CD4-positive, CD25-positive, alpha-beta regulatory T cell (primary cell): ENCODE results near the gene MRPL48. TPM values are rescaled to one million over a fixed set of nuclear protein-coding genes. Genes with fewer than 3 reads are reported as not detected.
A peak's percentile ranks its signal among the peaks of the same experiment; 100 is the strongest.
"Not testable (repeated sequence)": the region's sequence is repeated elsewhere in the genome, so short reads cannot be mapped to it uniquely, and the experiment has no call there.

Experiments used
- ATAC-seq, 2 donors: fragments of 150-1000 bp; cut with Tn5 transposase; one replicate each; pipeline ENCODE4 v1.10.0; 2021; ENCODE audit warnings: low read depth in 2 of 2, moderate number of reproducible peaks in 2 of 2, moderate library complexity in 1 of 2
- DNase-seq, 3 donors: peaks; one replicate each; pipeline versions ENCODE4 v3.0.0 to v3.0.0-alpha.2; 2012 to 2022; ENCODE audit warnings: mixed read lengths in 1 of 3
- H3K27ac ChIP-seq: one replicate; pipeline ENCODE4 v1.7.0; 2013; ENCODE audit warnings: mild to moderate bottlenecking, low read length; ENCODE audit not compliant: insufficient read depth, poor library complexity, severe bottlenecking
- H3K27me3 ChIP-seq: one replicate; pipeline ENCODE4 v1.7.0; 2013; ENCODE audit warnings: low read length; ENCODE audit not compliant: control insufficient read depth, insufficient read depth
- H3K36me3 ChIP-seq: one replicate; pipeline ENCODE4 v1.7.0; 2013; ENCODE audit warnings: mild to moderate bottlenecking, low read length, moderate library complexity; ENCODE audit not compliant: control insufficient read depth, insufficient read depth
- H3K4me1 ChIP-seq: 2 replicates; pipeline ENCODE4 v1.7.0; 2013; ENCODE audit warnings: mild to moderate bottlenecking, low read length; ENCODE audit not compliant: insufficient read depth, control insufficient read depth, poor library complexity, severe bottlenecking
- H3K4me3 ChIP-seq: one replicate; pipeline ENCODE4 v1.7.0; 2013; ENCODE audit warnings: low read depth, mild to moderate bottlenecking, low read length, moderate library complexity
- H3K9me3 ChIP-seq, 2 experiments: 1 replicate in 1 of 2; 2 replicates in 1 of 2; pipeline ENCODE4 v1.7.0; 2013; ENCODE audit warnings: low read length in 2 of 2, mild to moderate bottlenecking in 1 of 2, moderate library complexity in 1 of 2; ENCODE audit not compliant: control insufficient read depth in 2 of 2
- H3K27ac Mint-ChIP-seq, 3 donors: one replicate each; pipeline ENCODE4 v1.8.0; 2020 to 2022; ENCODE audit warnings: mild to moderate bottlenecking in 3 of 3, mixed read lengths in 3 of 3, moderate library complexity in 2 of 3
- H3K27me3 Mint-ChIP-seq: one replicate; pipeline ENCODE4 v1.8.0; 2022; ENCODE audit warnings: mild to moderate bottlenecking, mixed read lengths
- H3K36me3 Mint-ChIP-seq: one replicate; pipeline ENCODE4 v1.8.0; 2020; ENCODE audit warnings: mixed read lengths
- H3K4me1 Mint-ChIP-seq, 4 donors: one replicate each; pipeline ENCODE4 v1.8.0; 2020 to 2022; ENCODE audit warnings: mixed read lengths in 4 of 4, mild to moderate bottlenecking in 1 of 4
- H3K4me3 Mint-ChIP-seq, 4 donors: one replicate each; pipeline ENCODE4 v1.8.0; 2020 to 2022; ENCODE audit warnings: mild to moderate bottlenecking in 4 of 4, mixed read lengths in 4 of 4, moderate library complexity in 3 of 4
- H3K9me3 Mint-ChIP-seq, 7 donors: one replicate each; pipeline ENCODE4 v1.8.0; 2020 to 2022; ENCODE audit warnings: mixed read lengths in 7 of 7, mild to moderate bottlenecking in 3 of 7, moderate library complexity in 2 of 7
- polyA plus RNA-seq, 4 donors: library from polyadenylated mRNA; unstranded; fragments of 300-500 nt; fragmentation: Illumina TruSeq; gene quantifications; one replicate each; pipeline ENCODE4 v1.2.3, GENCODE V29; 2021
- total RNA-seq: library from RNA; stranded (reverse); gene quantifications from one replicate; pipeline ENCODE4 v1.2.3, GENCODE V29; 2022

Gene MRPL48
- total and polyA plus RNA-seq, 5 donors from 2014 or later: 25.7 to 70.8 (median 65.4) TPM

GRCh38 chr11:73779084-73779902 is 8.4 kb upstream of the MRPL48 start:
- peaks cover 13% of the 10 kb centered on the region for H3K27me3 Mint-ChIP-seq
- Histone ChIP-seq H3K9me3 (no peaks in the 10 kb centered on the region), H3K27ac (peak overlapping the region; percentile 97), H3K36me3 (no peaks in the 10 kb centered on the region), H3K4me1 (peaks cover 7% of the 10 kb centered on the region), H3K4me3 (peak overlapping the region; percentile 93), H3K27me3 (no peaks in the 10 kb centered on the region)
- peak; percentile 96 to 99 (median 97) for DNase-seq
- ATAC-seq: peak; percentile 99
- H3K27ac Mint-ChIP-seq: peak overlapping the region; percentile 97 to 100 (median 99)
- H3K4me3 Mint-ChIP-seq: peak overlapping the region; percentile 87 to 95 (median 92)
- H3K36me3 Mint-ChIP-seq: no peaks in the 10 kb centered on the region
- peaks cover 0 to 14% (median 4%) of the 10 kb centered on the region in 4 donors for H3K4me1 Mint-ChIP-seq
- no peaks in the 10 kb centered on the region for H3K9me3 Mint-ChIP-seq

DNA sequence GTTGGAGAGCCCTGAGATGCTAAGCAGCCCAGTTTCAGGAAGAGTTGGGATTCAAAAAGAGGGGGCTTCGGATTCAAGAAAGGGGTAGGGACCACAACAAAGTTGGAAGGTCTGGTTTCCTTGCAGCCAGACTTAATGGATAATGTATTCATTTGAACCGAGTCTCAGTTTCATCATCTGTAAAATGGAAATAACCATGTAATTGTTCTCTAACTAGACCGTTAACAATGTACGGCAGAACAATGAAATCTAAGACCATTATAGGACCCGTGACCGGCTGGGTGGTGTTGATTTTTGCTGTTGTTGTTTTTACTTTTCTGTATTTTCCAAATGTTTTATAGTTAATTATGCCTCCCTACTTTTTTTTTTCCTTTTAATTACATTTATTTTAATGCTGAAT is 6.4 kb upstream of the MRPL48 start:
- Mint-ChIP-seq H3K27ac (no peak overlapping the region), H3K4me3 (peak overlapping the region in 1 of 4 donors; percentile 63), H3K4me1 (peaks cover 0 to 14% (median 4%) of the 10 kb centered on the region in 4 donors), H3K9me3 (no peaks in the 10 kb centered on the region), H3K27me3 (peaks cover 5% of the 10 kb centered on the region), H3K36me3 (no peaks in the 10 kb centered on the region)
- ATAC-seq (no peak), DNase-seq (no peak)
- Histone ChIP-seq H3K27ac (no peak overlapping the region), H3K27me3 (no peaks in the 10 kb centered on the region), H3K9me3 (no peaks in the 10 kb centered on the region), H3K4me3 (no peak overlapping the region), H3K4me1 (peaks cover 7% of the 10 kb centered on the region), H3K36me3 (no peaks in the 10 kb centered on the region)

- peak overlapping the region in 2 of 4 donors; percentile 8 to 31 for H3K4me3 Mint-ChIP-seq
These were observed 4.1 kb upstream of the MRPL48 start for GRCh38 chr11:73783483-73784020.

GRCh38 chr11:73784080-73784634 is 3.5 kb upstream of the MRPL48 start:
- DNase-seq: no peak

More at GRCh38 chr11:73783483-73784020, 4.1 kb upstream of the MRPL48 start:
- Histone ChIP-seq H3K27ac (no peak overlapping the region), H3K4me3 (no peak overlapping the region), H3K9me3 (no peaks in the 10 kb centered on the region), H3K4me1 (peaks cover 18% of the 10 kb centered on the region), H3K36me3 (no peaks in the 10 kb centered on the region), H3K27me3 (no peaks in the 10 kb centered on the region)
- Mint-ChIP-seq H3K9me3 (no peaks in the 10 kb centered on the region), H3K36me3 (no peaks in the 10 kb centered on the region), H3K27me3 (peaks cover 5% of the 10 kb centered on the region), H3K4me1 (peaks cover 3 to 28% (median 9%) of the 10 kb centered on the region in 4 donors), H3K27ac (no peak overlapping the region)
- DNase-seq: no peak
- no peak for ATAC-seq

DNA sequence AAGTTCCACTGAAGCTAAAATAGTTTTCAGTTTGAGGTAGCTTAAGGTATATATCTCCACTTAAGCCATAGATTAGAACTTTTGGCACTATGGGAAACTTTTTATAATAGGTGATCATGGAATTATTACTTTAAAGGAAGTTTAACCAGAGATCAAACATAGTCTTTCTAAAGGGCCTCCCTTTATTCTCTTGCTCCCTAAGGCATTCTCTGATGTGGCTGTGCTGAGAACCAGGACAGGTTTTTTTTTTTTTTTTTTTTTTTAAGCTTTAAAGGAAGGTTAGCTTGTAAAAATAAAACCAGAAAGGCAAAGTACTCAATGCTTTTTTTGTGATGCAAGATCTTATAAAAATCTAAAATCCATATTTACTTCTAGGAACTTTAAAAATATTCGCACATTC is 2.9 kb upstream of the MRPL48 start:
- Mint-ChIP-seq H3K9me3 (no peaks in the 10 kb centered on the region), H3K36me3 (no peaks in the 10 kb centered on the region), H3K27me3 (peaks cover 5% of the 10 kb centered on the region), H3K27ac (peak overlapping the region in 1 of 3 donors; percentile 79), H3K4me3 (peak overlapping the region in 2 of 4 donors; percentile 55 to 68), H3K4me1 (peaks cover 4 to 27% (median 16%) of the 10 kb centered on the region in 4 donors)
- H3K27ac ChIP-seq: no peak overlapping the region
- H3K27me3 ChIP-seq: no peaks in the 10 kb centered on the region
- DNase-seq (no peak), ATAC-seq (no peak)
- H3K4me1 ChIP-seq: peaks cover 23% of the 10 kb centered on the region
- H3K4me3 ChIP-seq: no peak overlapping the region
- H3K36me3 ChIP-seq: no peaks in the 10 kb centered on the region
- no peaks in the 10 kb centered on the region for H3K9me3 ChIP-seq

More at GRCh38 chr11:73784080-73784634, 3.5 kb upstream of the MRPL48 start:
- Histone ChIP-seq H3K36me3 (no peaks in the 10 kb centered on the region), H3K4me1 (peaks cover 21% of the 10 kb centered on the region), H3K27ac (no peak overlapping the region), H3K9me3 (no peaks in the 10 kb centered on the region), H3K4me3 (no peak overlapping the region), H3K27me3 (no peaks in the 10 kb centered on the region)
- peaks cover 5% of the 10 kb centered on the region for H3K27me3 Mint-ChIP-seq
- H3K9me3 Mint-ChIP-seq: no peaks in the 10 kb centered on the region
- no peaks in the 10 kb centered on the region for H3K36me3 Mint-ChIP-seq
- no peak for ATAC-seq
- peaks cover 5 to 28% (median 12%) of the 10 kb centered on the region in 4 donors for H3K4me1 Mint-ChIP-seq
- H3K4me3 Mint-ChIP-seq: peak overlapping the region in 2 of 4 donors; percentile 31 to 68
- no peak overlapping the region for H3K27ac Mint-ChIP-seq

DNA sequence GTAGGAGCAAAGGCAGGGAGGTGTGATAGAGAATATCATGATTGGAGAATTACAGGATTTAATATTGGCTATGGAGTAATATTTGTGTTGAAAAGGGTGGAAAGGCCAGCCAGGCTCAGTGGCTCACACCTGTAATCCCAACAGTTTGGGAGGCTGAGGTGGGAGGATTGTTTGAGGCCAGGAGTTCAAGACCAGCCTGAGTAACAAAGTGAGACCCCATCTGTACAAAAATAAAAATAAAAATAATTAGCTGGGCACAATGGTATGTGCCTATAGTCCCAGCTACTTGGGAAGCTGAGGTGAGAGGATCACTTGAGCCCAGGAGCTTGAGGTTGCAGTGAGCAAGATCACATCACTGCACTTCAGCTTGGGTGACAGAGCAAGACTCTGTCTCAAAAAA is 2.2 kb upstream of the MRPL48 start:
- peaks cover 20% of the 10 kb centered on the region for H3K4me1 ChIP-seq
- peak overlapping the region; percentile 34 to 68 (median 54) for H3K4me3 Mint-ChIP-seq
- not testable (repeated sequence) for DNase-seq, H3K9me3 ChIP-seq, H3K36me3 ChIP-seq, ATAC-seq, H3K27ac ChIP-seq, H3K4me3 ChIP-seq, H3K9me3 Mint-ChIP-seq, H3K36me3 Mint-ChIP-seq, H3K27me3 ChIP-seq, H3K27me3 Mint-ChIP-seq
- H3K4me1 Mint-ChIP-seq: peaks cover 4 to 25% (median 16%) of the 10 kb centered on the region in 4 donors
- H3K27ac Mint-ChIP-seq: peak overlapping the region in 2 of 3 donors; percentile 79 to 90

GRCh38 chr11:73787051-73787642 is 527 bp upstream of the MRPL48 start:
- Mint-ChIP-seq H3K4me1 (peaks cover 4 to 31% (median 17%) of the 10 kb centered on the region in 4 donors), H3K4me3 (peak overlapping the region; percentile 91 to 99 (median 98)), H3K9me3 (no peaks in the 10 kb centered on the region), H3K27ac (peak overlapping the region; percentile 97 to 98 (median 98)), H3K36me3 (no peaks in the 10 kb centered on the region), H3K27me3 (peaks cover 5% of the 10 kb centered on the region)
- Histone ChIP-seq H3K9me3 (no peaks in the 10 kb centered on the region), H3K27me3 (no peaks in the 10 kb centered on the region), H3K4me1 (peaks cover 20% of the 10 kb centered on the region), H3K36me3 (no peaks in the 10 kb centered on the region), H3K4me3 (peak overlapping the region; percentile 98), H3K27ac (peak overlapping the region; percentile 75)
- ATAC-seq: no peak
- no peak for DNase-seq
